HFFc6 (cell line): ENCODE results near the gene FAM227A. TPM values are rescaled to one million over a fixed set of nuclear protein-coding genes. Genes with fewer than 3 reads are reported as not detected.

ENCODE experiments used
- DNase-seq: peaks from one replicate; pipeline ENCODE4 v3.0.0-alpha.2; 2018
- H3K27ac Mint-ChIP-seq: 2 replicates; pipeline ENCODE4 v1.8.0; 2020; ENCODE audit warnings: mild to moderate bottlenecking, mixed read lengths
- H3K27me3 Mint-ChIP-seq: 2 replicates; pipeline ENCODE4 v1.8.0; 2021; ENCODE audit warnings: mild to moderate bottlenecking, moderate library complexity, mixed read lengths; ENCODE audit not compliant: insufficient read depth
- H3K36me3 Mint-ChIP-seq: 2 replicates; pipeline ENCODE4 v1.8.0; 2021; ENCODE audit warnings: low read depth, mixed read lengths
- H3K4me1 Mint-ChIP-seq: 2 replicates; pipeline ENCODE4 v1.8.0; 2020; ENCODE audit warnings: low read depth, mixed read lengths
- H3K4me3 Mint-ChIP-seq: 2 replicates; pipeline ENCODE4 v1.8.0; 2020; ENCODE audit warnings: mild to moderate bottlenecking, moderate library complexity, mixed read lengths
- H3K9me3 Mint-ChIP-seq: 2 replicates; pipeline ENCODE4 v1.8.0; 2020; ENCODE audit warnings: mild to moderate bottlenecking, mixed read lengths
- total RNA-seq, 6 experiments: library from RNA; stranded (reverse); fragmentation: NEBNext Ultra II Directional; extraction: Animal tissue kit (Norgen Biotek cat#: 25700); gene quantifications; 2 replicates in 1 of 6; 3 replicates in 5 of 6; pipeline ENCODE4 v1.2.3, GENCODE V29; 2021
- TF ChIP-seq, protein P1 (sequence below): fragments of 200-600 bp; sonication (generic); IDR thresholded peaks from 2 replicates; pipeline ENCODE4 v1.5.0; 2021; ENCODE audit warnings: antibody characterized with exemption, mild to moderate bottlenecking

Gene FAM227A
- total RNA-seq, 6 experiments from 2014 or later, result 0.41 to 0.88 (median 0.80) TPM

DNA sequence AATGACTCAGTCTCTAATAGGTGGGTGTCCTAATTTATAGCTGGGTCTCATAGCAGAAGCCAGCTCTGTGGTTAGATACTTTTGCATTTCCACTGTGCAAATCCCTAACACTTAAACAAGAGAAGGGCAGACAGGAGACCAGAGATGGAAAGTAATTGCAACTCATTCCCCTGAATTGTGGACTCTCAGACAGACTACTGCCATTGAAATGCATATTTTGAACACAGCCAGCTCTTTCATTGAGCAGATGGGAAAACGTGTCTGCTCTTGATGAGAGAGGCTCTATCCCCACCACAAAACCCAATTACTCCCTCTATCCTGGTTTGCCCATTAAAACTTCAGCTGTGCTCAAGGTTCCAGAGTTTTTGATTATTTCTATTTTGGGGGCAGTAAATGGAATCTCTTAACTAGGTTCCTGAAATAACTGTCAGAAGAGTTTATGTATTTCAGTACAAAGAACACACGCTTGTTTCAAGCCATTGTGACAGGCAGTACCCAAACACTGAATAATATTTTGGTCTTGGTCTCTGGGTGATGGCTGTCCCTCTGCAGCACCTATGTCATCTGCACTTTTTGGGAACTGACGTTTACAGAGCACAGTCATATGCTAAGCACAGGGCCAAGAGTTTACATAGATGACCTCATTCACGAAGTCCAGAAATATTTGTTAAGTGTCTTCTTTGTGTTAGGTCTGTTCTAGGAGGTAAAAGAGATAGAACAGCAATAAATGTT lies 41.7 kb downstream of the FAM227A start:
- H3K27me3 Mint-ChIP-seq, result no peaks in the 10 kb centered on the region; the same call in 1 of the 2 replicates
- TF ChIP-seq, protein P1, sequence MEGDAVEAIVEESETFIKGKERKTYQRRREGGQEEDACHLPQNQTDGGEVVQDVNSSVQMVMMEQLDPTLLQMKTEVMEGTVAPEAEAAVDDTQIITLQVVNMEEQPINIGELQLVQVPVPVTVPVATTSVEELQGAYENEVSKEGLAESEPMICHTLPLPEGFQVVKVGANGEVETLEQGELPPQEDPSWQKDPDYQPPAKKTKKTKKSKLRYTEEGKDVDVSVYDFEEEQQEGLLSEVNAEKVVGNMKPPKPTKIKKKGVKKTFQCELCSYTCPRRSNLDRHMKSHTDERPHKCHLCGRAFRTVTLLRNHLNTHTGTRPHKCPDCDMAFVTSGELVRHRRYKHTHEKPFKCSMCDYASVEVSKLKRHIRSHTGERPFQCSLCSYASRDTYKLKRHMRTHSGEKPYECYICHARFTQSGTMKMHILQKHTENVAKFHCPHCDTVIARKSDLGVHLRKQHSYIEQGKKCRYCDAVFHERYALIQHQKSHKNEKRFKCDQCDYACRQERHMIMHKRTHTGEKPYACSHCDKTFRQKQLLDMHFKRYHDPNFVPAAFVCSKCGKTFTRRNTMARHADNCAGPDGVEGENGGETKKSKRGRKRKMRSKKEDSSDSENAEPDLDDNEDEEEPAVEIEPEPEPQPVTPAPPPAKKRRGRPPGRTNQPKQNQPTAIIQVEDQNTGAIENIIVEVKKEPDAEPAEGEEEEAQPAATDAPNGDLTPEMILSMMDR, result no peak
- peaks cover 4% of the 10 kb centered on the region; the same call in 1 of the 2 replicates for H3K4me1 Mint-ChIP-seq
- peaks cover 8% of the 10 kb centered on the region; the same call in 1 of the 2 replicates for H3K9me3 Mint-ChIP-seq
- DNase-seq, result peak; percentile 12
- no peak overlapping the region for H3K4me3 Mint-ChIP-seq
- no peak overlapping the region for H3K27ac Mint-ChIP-seq
- peaks cover 23% of the 10 kb centered on the region for H3K36me3 Mint-ChIP-seq

DNA sequence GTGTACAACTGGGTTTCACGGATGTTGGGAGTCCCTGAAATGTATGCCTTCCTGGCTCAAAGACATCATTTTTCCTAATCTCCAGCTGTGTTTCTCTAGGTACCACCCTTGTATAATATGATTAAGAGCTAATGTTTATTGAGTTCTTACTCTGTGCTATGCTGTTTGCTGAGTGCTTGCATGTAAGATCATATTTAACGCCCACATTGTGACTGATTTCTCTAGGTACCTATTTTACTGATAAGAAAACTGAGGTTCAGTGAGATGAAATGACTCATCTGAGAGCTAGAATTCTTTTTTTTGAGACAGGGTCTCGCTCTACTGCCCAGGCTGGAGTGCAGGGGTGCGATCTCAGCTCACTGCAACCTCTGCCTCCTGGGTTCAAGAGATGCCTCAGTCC lies 42.6 kb downstream of the FAM227A start:
- Mint-ChIP-seq H3K4me1 (peaks cover 4% of the 10 kb centered on the region; the same call in 1 of the 2 replicates), H3K27ac (no peak overlapping the region), H3K9me3 (peaks cover 8% of the 10 kb centered on the region; the same call in 1 of the 2 replicates), H3K36me3 (peaks cover 18% of the 10 kb centered on the region), H3K4me3 (no peak overlapping the region), H3K27me3 (no peaks in the 10 kb centered on the region; the same call in 1 of the 2 replicates)
- no peak for DNase-seq
- TF ChIP-seq, protein P1, result no peak

DNA sequence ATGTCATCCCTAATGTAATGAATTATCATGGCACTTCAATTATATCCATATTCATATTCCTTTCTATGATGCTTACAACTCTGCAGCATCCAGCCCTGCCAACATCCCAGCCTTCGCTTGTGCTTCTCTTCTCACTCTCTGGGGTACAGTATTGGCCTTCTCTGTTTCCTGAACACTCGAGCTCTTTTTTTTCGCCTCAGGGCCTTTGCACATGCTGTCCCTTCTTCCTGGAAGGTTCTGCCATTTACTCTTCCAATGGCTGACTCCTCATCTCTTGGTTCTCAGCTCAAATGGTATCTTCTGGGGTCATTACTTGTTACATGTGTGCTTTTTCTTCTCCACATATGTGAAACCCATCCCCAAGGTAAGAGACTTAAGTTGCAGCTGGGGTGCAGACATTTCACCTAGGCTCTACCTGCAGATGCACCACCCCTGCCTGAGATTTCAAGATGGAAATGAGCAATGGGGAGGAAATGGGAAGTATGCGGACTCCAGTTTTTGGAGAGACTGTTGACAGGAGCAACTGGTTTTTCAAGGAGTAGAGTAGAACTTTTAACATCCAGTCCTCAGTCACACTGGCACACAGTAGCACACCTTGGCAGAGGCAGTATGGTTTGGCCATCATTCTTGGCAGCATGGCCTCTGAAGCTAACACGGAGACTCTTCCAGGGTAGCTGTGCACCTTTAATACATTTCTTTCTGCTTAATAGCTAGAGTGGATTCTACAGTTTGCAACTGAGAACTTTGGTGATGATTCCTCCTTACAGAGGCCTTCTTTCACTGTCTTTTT lies 43.8 kb downstream of the FAM227A start:
- H3K9me3 Mint-ChIP-seq, result no peaks in the 10 kb centered on the region
- H3K4me1 Mint-ChIP-seq, result peaks cover 4% of the 10 kb centered on the region; the same call in 1 of the 2 replicates
- DNase-seq, result no peak
- H3K36me3 Mint-ChIP-seq, result peaks cover 9% of the 10 kb centered on the region; the same call in 1 of the 2 replicates
- no peak overlapping the region for H3K27ac Mint-ChIP-seq
- no peak overlapping the region for H3K4me3 Mint-ChIP-seq
- no peaks in the 10 kb centered on the region; the same call in 1 of the 2 replicates for H3K27me3 Mint-ChIP-seq
- TF ChIP-seq, protein P1, result no peak

DNA sequence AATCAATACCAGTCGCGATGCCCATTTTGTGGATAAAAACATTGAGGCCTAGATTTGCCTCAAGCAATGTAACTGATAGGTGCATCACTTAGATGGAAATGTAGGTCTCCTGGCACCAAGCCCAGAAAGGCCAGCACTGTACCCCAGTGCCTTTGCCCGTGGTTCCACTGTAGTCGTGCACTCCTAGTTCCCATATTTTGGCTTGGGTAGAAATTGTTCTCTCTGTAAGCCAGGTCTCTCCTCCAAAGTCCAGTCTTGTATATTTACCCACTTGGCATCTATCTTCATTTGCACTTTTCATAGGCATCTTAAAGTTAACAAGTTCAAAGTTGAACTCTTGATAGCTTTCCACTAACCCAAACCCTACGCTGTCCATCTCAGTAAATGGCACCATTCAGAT lies 44.6 kb downstream of the FAM227A start:
- peaks cover 8% of the 10 kb centered on the region for H3K4me1 Mint-ChIP-seq
- H3K9me3 Mint-ChIP-seq, result no peaks in the 10 kb centered on the region
- H3K27me3 Mint-ChIP-seq, result no peaks in the 10 kb centered on the region; the same call in 1 of the 2 replicates
- no peak overlapping the region for H3K27ac Mint-ChIP-seq
- H3K4me3 Mint-ChIP-seq, result no peak overlapping the region
- DNase-seq, result no peak
- TF ChIP-seq, protein P1, result no peak
- H3K36me3 Mint-ChIP-seq, result peaks cover 4% of the 10 kb centered on the region; the same call in 1 of the 2 replicates

DNA sequence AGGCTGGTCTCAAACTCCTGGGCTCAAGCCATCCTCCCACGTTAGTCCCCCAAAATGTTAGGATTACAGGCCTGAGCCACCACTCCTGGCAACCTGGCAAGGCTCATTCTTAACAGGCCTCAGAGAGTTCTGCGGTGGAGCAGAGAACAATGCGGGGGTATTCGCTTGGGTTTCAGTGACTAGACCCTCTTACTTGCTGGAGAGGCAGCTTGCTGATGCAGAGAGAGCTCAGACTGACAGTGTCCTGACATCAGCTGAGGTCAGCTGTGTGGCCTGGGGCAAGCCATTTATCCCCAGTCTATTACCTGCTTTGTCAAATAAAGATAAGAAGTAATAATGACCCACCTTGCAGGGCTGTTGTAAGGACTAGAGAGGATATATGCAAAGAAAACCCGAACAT lies 46.0 kb downstream of the FAM227A start:
- no peak overlapping the region for H3K27ac Mint-ChIP-seq
- no peaks in the 10 kb centered on the region; the same call in 1 of the 2 replicates for H3K27me3 Mint-ChIP-seq
- H3K9me3 Mint-ChIP-seq, result no peaks in the 10 kb centered on the region
- H3K36me3 Mint-ChIP-seq, result no peaks in the 10 kb centered on the region
- TF ChIP-seq, protein P1, result no peak
- DNase-seq, result no peak
- H3K4me1 Mint-ChIP-seq, result peaks cover 17% of the 10 kb centered on the region
- H3K4me3 Mint-ChIP-seq, result no peak overlapping the region
